Cortex of kidney (tissue), 1 donor: Measurements from ENCODE around the gene COPE.

Experiments
- DNase-seq: peaks from one replicate; lab custom pipeline; 2025; lab: John Stamatoyannopoulos, UW

The COPE gene

DNA sequence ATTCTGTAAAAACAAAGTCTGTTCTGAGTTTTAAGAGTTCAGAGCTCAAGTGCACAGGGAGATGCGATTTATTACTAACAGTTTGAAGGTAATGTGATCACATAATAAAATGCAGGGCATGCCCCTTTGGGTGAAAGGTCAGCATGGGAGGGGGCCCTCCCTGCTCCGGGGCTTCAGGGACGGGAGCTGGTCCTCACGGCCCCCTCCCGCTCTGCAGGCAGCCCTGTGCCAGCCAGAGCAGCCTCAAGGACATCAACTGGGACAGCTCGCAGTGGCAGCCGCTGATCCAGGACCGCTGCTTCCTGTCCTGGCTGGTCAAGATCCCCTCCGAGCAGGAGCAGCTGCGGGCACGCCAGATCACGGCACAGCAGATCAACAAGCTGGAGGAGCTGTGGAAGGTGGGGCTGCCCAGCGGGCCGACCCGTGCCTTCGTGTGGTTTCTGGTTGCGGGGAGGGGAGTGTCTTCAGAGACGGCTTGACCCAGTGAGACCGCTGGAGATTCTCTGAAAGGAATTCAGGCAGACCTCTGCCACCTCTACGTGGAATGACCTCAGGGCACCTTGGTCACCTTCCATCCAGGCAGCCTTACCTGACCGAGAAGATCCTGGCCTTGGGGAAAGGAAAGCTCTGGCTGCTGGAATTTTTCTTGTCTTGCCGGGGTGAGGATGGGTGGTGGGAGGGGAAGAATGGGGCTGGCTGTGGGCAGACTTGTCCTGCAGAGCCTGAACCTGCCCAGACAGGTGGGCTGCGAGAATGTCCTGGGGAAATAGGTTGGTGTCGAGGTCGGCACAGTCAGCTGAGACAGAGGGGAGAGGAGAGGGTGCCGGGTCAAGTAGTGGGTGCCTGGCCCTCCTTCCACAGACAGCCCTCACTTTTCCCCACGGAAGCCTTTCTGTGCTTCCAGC, 68.5 kb downstream of the COPE start:
- no peak for DNase-seq

DNA sequence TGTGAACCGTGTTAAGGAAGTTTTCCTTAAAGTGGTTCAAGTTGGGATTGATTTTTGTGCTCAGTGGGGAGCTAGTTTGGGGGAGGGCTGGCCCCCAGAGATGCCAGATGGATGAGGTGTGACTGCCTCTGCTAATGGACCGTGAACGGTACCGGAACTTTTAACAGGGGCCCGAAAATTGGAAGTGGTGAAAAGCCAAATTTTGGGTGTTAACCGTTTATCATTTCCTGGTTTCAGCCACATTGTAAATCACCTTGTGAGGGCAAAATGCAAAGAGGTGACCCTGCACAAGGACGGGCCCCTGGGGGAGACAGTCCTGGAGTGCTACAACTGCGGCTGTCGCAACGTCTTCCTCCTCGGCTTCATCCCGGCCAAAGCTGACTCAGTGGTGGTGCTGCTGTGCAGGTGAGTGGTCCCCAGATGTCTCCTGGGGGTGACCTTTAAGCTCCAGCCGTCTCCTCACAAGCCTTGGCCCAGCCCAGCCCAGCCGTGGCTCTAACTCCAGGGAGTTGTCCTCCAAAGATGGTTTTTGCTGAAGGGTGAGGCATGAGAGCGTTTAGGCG, 69.3 kb downstream of the COPE start:
- DNase-seq = no peak
